ENCODE results near the gene CD38.
"Not testable (repeated sequence)": the region's sequence is repeated elsewhere in the genome, so short reads cannot be mapped to it uniquely, and the experiment has no call there.

CD38 gene

GRCh38 chr4:15758294-15758693 lies 19.8 kb upstream of the CD38 start:
- H3K4me3 ChIP-seq (ENCODE audit: low read depth, low read length): no peak overlapping the region

GRCh38 chr4:15762460-15762859 lies 15.7 kb upstream of the CD38 start:
- H3K4me3 ChIP-seq (ENCODE audit: low read depth, low read length): not testable (repeated sequence)

GRCh38 chr4:15765391-15765790 lies 12.7 kb upstream of the CD38 start:
- no peak overlapping the region for H3K4me3 ChIP-seq (ENCODE audit: low read depth, low read length)

GRCh38 chr4:15765910-15766697 lies 12.0 kb upstream of the CD38 start:
- H3K4me3 ChIP-seq (ENCODE audit: low read depth, low read length): no peak overlapping the region

- H3K4me3 ChIP-seq (ENCODE audit: low read depth, low read length): no peak overlapping the region
Measured at GRCh38 chr4:15766821-15767220, 11.3 kb upstream of the CD38 start.

- no peak overlapping the region for H3K4me3 ChIP-seq (ENCODE audit: low read depth, low read length)
Measured at GRCh38 chr4:15769202-15769601, 8.9 kb upstream of the CD38 start.

- H3K4me3 ChIP-seq (ENCODE audit: low read depth, low read length): no peak overlapping the region
Measured at GRCh38 chr4:15771216-15772058, 6.7 kb upstream of the CD38 start.

GRCh38 chr4:15774020-15774420 lies 4.1 kb upstream of the CD38 start:
- H3K4me3 ChIP-seq (ENCODE audit: low read depth, low read length): no peak overlapping the region

GRCh38 chr4:15776871-15777648 lies 1.1 kb upstream of the CD38 start:
- H3K4me3 ChIP-seq (ENCODE audit: low read depth, low read length): no peak overlapping the region

- H3K4me3 ChIP-seq (ENCODE audit: low read depth, low read length): no peak overlapping the region
Measured at GRCh38 chr4:15777697-15778288, 335 bp upstream of the CD38 start.

- peak overlapping the region; percentile 55 for H3K4me3 ChIP-seq (ENCODE audit: low read depth, low read length)
Measured at GRCh38 chr4:15779306-15779705, 1.2 kb downstream of the CD38 start.

GRCh38 chr4:15779809-15780208 lies 1.7 kb downstream of the CD38 start:
- H3K4me3 ChIP-seq (ENCODE audit: low read depth, low read length): no peak overlapping the region

GRCh38 chr4:15781427-15782095 lies 3.4 kb downstream of the CD38 start:
- H3K4me3 ChIP-seq (ENCODE audit: low read depth, low read length): no peak overlapping the region

- no peak overlapping the region for H3K4me3 ChIP-seq (ENCODE audit: low read depth, low read length)
Measured at GRCh38 chr4:15783676-15784075, 5.5 kb downstream of the CD38 start.

GRCh38 chr4:15784959-15785634 lies 7.0 kb downstream of the CD38 start:
- H3K4me3 ChIP-seq (ENCODE audit: low read depth, low read length): no peak overlapping the region

GRCh38 chr4:15786743-15787142 lies 8.6 kb downstream of the CD38 start:
- no peak overlapping the region for H3K4me3 ChIP-seq (ENCODE audit: low read depth, low read length)

- H3K4me3 ChIP-seq (ENCODE audit: low read depth, low read length): no peak overlapping the region
Measured at GRCh38 chr4:15792974-15793373, 14.8 kb downstream of the CD38 start.

GRCh38 chr4:15793506-15794363 lies 15.6 kb downstream of the CD38 start:
- H3K4me3 ChIP-seq (ENCODE audit: low read depth, low read length): no peak overlapping the region

GRCh38 chr4:15794426-15794825 lies 16.3 kb downstream of the CD38 start:
- no peak overlapping the region for H3K4me3 ChIP-seq (ENCODE audit: low read depth, low read length)

Data from iPS-11a (cell line).